Hindlimb muscle (tissue), 1 donor: ENCODE results near the gene GDPD2. TPM values are rescaled to one million over a fixed set of nuclear protein-coding genes. Genes with fewer than 3 reads are reported as not detected.
A peak's percentile ranks its signal among the peaks of the same experiment; 100 is the strongest.
"Not testable (repeated sequence)": the region's sequence is repeated elsewhere in the genome, so short reads cannot be mapped to it uniquely, and the experiment has no call there.

Experiments
- DNase-seq: peaks from one replicate; pipeline ENCODE4 v3.0.0-alpha.2; 2013
- polyA plus RNA-seq: library from polyadenylated mRNA; unstranded; fragments of 120-200 nt; gene quantifications from one replicate; pipeline ENCODE4 v1.2.1, GENCODE V29; 2013; ENCODE audit not compliant: insufficient read length

Gene GDPD2
- 0.35 TPM for polyA plus RNA-seq

GRCh38 chrX:70422851-70423341, at the start of gene GDPD2:
GDPD2 (plus strand) TSS chrX:70423314; CDS start chrX:70424985, 1,671 bp downstream.
- DNase-seq = no peak

GRCh38 chrX:70386235-70386634, 36.9 kb upstream of the GDPD2 start:
- no peak for DNase-seq

- no peak for DNase-seq
These were observed 24.2 kb upstream of the GDPD2 start for GRCh38 chrX:70398899-70399298.

GRCh38 chrX:70400181-70400580, 22.9 kb upstream of the GDPD2 start:
- not testable (repeated sequence) for DNase-seq

GRCh38 chrX:70402721-70403120, 20.4 kb upstream of the GDPD2 start:
- DNase-seq = no peak

- DNase-seq = no peak
These were observed 18.1 kb upstream of the GDPD2 start for GRCh38 chrX:70405003-70405402.

- DNase-seq = no peak
These were observed 12.2 kb upstream of the GDPD2 start for GRCh38 chrX:70410921-70411320.

- DNase-seq = no peak
These were observed 11.6 kb upstream of the GDPD2 start for GRCh38 chrX:70411475-70411874.

- DNase-seq = no peak
These were observed 1.5 kb upstream of the GDPD2 start for GRCh38 chrX:70421618-70422017.

- no peak for DNase-seq
These were observed 992 bp downstream of the GDPD2 start for GRCh38 chrX:70423936-70424675.

GRCh38 chrX:70424801-70425200, 1.7 kb downstream of the GDPD2 start:
- no peak for DNase-seq

GRCh38 chrX:70426286-70427278, 3.5 kb downstream of the GDPD2 start:
- DNase-seq = no peak

GRCh38 chrX:70427365-70427764, 4.3 kb downstream of the GDPD2 start:
- DNase-seq = no peak

GRCh38 chrX:70429759-70430158, 6.6 kb downstream of the GDPD2 start:
- no peak for DNase-seq

GRCh38 chrX:70432936-70433847, 10.1 kb downstream of the GDPD2 start:
- DNase-seq = no peak

- peak; percentile 48 for DNase-seq
These were observed 10.8 kb downstream of the GDPD2 start for GRCh38 chrX:70433848-70434351.

GRCh38 chrX:70434352-70434866, 11.3 kb downstream of the GDPD2 start:
- peak; percentile 77 for DNase-seq

- DNase-seq = no peak
These were observed 11.9 kb downstream of the GDPD2 start for GRCh38 chrX:70434914-70435586.

- DNase-seq = no peak
These were observed 13.2 kb downstream of the GDPD2 start for GRCh38 chrX:70436343-70436742.

- DNase-seq = no peak
These were observed 13.9 kb downstream of the GDPD2 start for GRCh38 chrX:70437011-70437410.
